Skeletal muscle cell (primary cell): ENCODE results near the gene B4GALNT2.
"Not testable (repeated sequence)": the region's sequence is repeated elsewhere in the genome, so short reads cannot be mapped to it uniquely, and the experiment has no call there.

ENCODE experiments used
- DNase-seq: peaks from one replicate; pipeline ENCODE4 v3.0.0-alpha.2; 2010; ENCODE audit warnings: low read depth
- H3K4me3 ChIP-seq: 2 replicates; pipeline ENCODE4 v1.5.1; 2011; ENCODE audit warnings: low read depth, mild to moderate bottlenecking, control low read depth, low read length, moderate library complexity

The B4GALNT2 gene, protein sequence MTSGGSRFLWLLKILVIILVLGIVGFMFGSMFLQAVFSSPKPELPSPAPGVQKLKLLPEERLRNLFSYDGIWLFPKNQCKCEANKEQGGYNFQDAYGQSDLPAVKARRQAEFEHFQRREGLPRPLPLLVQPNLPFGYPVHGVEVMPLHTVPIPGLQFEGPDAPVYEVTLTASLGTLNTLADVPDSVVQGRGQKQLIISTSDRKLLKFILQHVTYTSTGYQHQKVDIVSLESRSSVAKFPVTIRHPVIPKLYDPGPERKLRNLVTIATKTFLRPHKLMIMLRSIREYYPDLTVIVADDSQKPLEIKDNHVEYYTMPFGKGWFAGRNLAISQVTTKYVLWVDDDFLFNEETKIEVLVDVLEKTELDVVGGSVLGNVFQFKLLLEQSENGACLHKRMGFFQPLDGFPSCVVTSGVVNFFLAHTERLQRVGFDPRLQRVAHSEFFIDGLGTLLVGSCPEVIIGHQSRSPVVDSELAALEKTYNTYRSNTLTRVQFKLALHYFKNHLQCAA

DNA sequence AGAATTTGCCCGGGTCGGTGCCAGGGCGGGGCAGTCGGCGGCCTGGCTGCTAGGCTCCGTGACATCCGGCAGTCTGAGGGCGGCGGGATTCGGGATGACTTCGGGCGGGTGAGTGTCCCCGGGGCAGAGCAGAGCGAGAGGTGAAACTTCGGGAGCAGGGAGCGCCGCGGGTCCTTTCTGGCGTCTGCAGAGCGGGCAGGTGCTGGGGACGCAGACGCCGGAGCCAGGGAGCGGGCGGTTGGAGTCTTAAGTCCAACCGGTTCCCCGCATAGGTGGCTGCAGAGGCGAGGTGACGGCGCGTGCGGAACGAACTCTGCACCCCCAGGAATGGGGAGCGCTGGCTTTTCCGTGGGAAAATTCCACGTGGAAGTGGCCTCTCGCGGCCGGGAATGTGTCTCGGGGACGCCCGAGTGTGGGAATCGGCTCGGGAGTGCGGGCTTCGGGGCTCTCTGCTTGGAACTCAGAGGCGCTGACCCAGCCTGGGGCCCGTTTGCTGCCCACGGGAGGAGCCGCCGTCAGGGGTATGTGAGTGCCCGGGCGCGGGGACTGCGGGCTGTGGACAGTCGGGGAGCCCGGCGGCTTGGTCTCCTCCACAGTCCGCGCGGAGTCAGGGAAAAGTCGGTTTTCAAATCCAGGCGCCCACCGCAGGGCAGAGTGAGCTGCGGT lies at the start of gene B4GALNT2:
Gene B4GALNT2 (plus strand): TSS at position 71 of the 666 bp plus-strand sequence. CDS start 24 bp downstream, at position 95.
- DNase-seq, result no peak
- H3K4me3 ChIP-seq, result peak within 1 kb of the TSS; percentile 38

DNA sequence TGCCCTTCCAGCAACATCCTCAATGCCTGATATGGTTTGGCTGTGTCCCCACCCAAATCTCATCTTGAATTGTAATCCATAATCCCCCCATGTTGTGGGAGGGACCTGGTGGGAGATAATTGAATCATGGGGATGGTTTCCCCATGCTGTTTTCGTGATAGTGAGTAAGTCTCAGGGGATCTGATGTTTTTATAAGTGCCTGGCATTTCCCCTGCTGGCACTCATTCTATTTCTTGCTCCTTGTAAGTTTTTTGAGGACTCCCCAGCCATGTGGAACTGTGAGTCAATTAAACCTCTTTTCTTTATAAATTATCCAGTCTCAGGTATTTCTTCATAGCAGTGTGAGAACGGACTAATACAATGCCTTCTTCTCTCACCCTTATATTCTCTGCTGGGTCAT lies 47.5 kb upstream of the B4GALNT2 start:
- DNase-seq, H3K4me3 ChIP-seq: not testable (repeated sequence)

DNA sequence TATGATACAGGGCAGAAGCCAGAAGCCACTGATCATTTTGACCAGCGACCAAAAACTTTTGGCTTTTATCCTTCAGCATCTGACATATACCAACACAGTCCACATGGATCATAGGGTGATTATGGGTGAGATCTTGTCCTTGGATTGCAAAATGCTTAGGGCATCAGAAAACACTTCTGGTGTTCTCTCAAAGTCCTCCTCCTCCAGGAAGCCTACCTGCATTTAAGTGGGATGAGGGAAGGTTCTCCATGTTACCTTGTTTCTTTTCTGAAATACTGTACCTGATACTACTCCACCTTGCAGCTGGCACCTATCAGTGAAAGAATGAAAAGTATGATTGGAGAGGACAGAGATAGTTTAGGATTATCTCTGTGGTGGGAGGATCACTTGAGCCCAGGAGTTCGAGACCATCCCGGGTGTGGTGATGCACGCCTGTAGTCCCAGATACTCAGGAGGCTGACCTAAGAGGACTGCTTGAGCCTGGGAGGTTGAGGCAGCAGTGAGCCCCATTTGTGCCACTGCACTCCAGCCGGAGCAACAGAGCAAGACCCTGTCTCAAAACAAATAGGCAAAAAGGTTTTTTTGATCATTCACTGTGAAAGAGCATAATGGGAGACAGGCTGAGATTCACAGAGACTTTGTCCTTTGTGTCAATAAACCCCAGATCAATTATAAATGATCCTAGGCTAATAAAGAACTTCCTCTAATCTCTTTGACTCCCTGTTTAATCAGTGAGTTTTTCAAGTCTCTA lies 46.8 kb upstream of the B4GALNT2 start:
- no peak for DNase-seq

DNA sequence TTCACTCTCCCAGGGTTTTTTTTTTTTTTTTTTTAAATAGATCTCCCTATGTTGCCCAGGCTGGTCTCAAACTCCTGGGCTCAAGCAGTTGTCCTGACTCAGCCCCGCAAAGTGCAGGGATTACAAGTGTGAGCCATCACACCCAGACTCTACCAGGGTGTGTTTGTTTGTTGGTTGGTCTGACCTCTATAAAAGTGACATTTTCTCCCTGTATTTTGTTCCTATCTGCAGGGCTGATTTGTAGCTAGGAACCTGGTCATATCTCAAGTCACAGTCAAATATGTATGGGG lies 46.3 kb upstream of the B4GALNT2 start:
- H3K4me3 ChIP-seq, result no peak overlapping the region

More for the DNA sequence above, 46.8 kb upstream of the B4GALNT2 start:
- no peak overlapping the region for H3K4me3 ChIP-seq

DNA sequence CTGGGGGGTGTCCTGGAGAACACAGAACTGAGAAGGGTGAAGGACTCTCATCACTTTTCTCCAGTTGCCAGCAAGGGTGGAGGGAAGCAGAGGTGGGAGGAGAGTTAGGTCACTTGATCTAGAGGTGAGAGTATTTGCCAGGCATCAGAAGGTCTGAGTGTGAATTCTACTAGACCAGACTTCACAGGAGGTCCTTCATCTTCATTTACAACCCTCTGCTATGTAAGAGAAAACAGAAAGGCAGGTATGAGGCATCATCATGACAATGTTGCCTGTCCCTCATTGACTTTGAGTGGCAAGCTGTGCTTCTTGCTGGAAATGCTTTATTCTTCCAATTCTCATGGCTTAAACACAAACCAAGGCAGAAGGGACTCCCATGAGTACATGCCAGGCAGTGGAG lies 45.9 kb upstream of the B4GALNT2 start:
- no peak for DNase-seq
- no peak overlapping the region for H3K4me3 ChIP-seq

More for the DNA sequence above, 46.3 kb upstream of the B4GALNT2 start:
- DNase-seq, result no peak

DNA sequence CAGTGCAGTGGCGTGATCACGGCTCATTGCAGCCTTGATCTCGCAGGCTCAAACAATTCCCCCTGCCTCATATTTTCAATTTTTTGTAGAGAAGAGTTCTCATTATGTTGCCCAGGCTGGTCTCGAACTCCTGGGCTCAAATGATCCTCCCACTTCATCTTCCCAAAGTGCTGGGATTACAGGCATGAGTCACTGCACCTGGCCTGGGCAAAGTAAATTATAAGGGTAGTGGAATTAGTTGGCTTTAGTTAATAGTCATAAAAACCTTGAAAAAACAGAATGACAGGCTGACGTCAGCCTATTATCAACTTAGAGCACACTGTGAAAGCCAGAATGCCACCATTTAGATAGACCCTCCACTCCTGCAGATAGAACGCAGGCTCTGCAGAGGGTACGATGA lies 43.5 kb upstream of the B4GALNT2 start:
- no peak overlapping the region for H3K4me3 ChIP-seq
- no peak for DNase-seq

DNA sequence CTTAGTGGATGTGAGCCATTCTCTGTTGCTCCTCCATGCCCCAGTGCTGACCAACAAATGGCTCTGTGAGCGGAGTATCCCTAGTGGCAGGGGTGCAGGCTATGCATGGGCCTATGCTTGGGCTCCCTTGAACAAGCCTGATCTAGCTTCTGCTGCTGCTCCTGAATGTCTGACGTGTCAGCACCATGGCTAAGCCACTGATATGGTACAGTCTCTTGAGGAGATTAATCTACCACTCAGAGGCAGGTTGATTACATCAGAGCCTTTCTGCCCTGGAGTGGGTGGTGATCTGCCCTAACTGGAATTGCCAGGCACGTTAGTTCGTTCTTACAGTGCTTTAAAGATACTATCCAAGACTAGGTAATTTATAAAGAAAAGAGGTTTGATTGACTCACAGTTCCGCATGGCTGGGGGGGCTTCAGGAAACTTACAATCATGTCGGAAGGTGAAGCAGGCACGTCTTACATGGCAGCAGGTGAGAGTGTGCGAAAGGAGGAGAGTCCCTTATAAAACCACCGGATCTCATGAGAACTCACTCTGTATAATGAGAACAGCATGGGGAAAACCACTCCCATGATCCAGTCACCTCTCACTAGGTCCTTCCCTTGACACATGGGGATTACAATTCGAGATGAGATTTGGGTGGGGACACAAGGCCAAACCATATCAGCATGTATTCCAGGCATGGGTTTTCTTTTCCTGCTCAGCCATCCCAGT lies 41.5 kb upstream of the B4GALNT2 start:
- H3K4me3 ChIP-seq, result no peak overlapping the region
- DNase-seq, result no peak

DNA sequence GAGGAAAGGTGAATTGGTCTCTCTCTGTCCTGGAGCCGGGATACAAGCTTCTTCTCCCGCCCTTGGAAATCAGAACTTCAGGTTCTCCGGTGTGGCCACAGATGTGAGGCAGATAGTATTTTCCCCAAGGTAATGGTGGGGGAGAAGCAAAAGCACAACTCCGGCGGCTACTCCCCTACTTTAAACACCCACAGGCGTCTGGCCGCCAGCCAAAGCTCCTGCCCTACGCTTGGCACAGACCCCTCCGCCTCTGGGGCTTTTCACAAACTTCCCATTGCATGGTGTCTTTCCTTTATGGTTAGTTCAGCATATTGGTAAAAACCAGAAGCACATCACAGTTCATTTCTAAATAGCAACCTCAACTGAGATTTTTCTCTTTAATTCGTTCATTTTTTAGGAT lies 39.4 kb upstream of the B4GALNT2 start:
- H3K4me3 ChIP-seq, result no peak overlapping the region
- no peak for DNase-seq

DNA sequence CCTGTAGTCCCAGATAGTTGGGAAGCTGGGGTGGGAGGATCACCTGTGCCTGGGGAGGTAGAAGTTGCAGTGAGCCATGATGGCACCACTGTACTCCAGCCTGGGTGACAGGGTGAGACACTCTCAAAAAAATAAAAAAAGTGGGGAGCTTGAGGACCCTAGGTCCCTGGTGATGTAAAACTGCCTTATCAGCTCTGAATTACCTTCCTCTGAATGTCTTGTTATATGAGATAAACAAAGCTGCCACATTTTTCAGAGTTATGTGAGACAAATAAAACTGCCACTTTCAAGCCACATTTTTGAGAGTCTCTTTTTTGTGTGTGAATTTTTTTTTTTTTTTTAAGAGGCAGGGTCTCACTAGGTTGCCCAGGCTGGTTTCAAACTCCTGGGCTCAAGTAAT lies 32.0 kb upstream of the B4GALNT2 start:
- DNase-seq, result no peak

DNA sequence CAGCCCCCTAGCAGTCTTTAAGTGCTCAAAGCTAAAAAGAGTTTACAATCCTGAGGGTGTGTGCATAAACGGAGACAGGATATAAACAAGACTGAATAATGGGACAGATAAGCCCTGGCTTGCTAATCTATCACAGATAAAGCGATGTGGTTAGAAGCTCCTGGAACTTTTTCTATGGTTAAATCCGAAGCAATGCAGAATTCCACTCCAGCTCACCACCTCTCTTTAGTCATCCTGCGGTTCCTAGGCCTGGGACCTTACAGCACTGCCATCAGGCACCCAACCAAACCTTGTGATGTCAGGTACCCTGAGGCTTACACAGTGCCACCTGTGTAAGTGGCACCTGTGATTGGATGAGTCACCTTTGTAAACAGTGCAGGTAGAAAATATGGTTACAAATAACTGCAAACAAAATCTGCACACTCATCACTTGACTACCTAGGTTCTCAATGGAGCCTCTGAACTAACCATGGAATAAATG lies 31.5 kb upstream of the B4GALNT2 start:
- H3K4me3 ChIP-seq, result no peak overlapping the region
- no peak for DNase-seq

More for the DNA sequence above, 32.0 kb upstream of the B4GALNT2 start:
- H3K4me3 ChIP-seq, result no peak overlapping the region

DNA sequence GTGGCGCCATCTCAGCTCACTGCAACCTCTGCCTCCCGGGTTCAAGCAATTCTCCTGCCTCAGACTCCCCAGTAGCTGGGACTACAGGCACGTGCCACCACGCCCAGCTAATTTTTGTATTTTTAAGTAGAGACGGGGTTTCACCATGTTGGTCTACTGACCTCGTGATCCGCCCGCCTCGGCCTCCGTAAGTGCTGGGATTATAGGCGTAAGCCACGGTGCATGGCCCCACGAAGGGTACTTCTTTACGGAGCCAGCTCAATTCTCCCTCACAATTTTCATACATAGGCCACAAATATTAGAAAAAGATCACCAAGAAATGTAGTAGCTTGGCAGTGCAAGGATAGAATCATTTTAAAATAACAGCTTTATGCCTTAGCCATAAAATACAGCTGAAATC lies 29.2 kb upstream of the B4GALNT2 start:
- not testable (repeated sequence) for H3K4me3 ChIP-seq, DNase-seq

DNA sequence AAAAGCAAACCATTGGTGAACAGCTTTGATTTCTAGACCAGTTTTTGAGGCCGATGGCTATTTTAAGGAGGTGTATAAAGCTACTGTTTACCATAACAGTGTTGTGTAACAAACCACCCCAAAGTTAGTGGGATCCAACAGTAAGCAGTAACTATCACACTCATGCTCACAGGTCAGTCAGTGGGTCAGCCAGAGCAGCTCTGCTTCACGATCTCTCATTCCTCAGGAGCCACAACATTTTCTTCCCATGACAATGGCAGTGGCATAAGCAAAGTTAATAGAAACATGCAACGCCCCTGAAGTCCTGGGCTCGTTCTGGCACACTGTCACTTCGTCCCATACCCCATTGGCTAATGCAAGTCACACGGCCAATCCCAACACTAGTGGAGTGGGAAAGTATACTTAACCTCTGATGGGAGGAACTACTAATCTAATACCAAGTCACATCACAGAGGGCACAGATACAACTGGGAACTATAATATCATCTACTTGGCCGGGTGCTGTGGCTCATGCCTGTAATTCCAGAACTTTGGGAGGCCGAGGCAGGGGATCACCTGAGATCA lies 28.0 kb upstream of the B4GALNT2 start:
- no peak for DNase-seq

DNA sequence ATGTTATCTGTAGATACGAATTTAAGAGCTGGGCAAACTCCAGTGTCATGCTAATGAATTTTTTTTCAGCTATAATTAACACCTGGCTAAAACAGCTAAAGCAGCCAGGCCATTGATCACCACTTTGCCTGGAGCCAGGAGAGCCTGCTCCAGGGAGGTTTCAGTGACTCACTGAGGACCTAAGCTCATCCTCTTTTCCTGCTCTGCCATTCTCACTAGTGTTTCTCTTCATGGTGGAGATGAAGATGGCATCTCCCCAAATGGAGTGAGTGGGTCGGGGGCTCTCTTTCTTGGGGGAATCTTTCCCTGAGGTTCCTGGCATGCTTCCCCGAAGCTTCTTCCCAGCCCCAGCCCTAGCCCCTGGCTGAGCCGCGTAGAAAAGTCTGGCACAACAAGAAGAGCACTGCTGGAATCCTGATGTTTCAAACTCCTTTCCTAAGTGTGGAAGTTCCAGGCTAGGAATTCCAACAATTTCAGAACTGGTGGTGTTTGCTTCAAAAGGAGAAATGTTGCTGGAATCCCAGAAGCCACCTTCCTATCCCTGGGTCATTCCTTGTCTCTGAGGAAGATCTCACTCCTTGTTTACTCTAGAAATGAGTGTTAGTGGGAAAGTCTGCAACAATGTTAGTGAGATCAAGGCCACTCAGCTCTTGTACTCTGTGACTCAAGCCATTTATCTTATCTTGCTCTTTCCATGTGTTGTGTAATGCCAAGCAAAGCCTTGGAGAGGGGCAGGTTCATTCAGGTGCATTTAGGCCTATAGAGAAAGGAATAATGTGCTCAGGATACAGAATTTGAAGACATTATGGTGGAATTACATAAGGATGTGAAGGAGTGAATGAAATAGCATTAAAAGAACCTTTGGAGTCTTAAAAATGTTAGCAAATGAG lies 26.0 kb upstream of the B4GALNT2 start:
- no peak overlapping the region for H3K4me3 ChIP-seq
- DNase-seq, result no peak

More for the DNA sequence above, 28.0 kb upstream of the B4GALNT2 start:
- no peak overlapping the region for H3K4me3 ChIP-seq

DNA sequence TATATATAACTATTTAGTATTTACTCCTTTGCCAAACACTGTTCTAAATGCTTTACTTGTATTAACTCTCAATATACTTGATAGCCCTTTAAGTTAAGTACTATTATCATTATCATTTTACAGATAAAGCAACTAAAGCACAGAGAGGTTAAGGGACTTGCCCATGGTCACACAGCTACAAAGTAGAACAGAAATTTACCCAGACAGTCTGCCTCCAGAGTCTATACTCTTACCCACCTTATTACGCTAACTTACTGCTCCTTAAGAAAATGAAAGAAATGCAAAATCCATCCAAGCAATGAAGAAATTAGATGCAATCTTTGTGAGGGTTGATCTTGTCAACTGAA lies 25.4 kb upstream of the B4GALNT2 start:
- DNase-seq, result no peak
- H3K4me3 ChIP-seq, result no peak overlapping the region

DNA sequence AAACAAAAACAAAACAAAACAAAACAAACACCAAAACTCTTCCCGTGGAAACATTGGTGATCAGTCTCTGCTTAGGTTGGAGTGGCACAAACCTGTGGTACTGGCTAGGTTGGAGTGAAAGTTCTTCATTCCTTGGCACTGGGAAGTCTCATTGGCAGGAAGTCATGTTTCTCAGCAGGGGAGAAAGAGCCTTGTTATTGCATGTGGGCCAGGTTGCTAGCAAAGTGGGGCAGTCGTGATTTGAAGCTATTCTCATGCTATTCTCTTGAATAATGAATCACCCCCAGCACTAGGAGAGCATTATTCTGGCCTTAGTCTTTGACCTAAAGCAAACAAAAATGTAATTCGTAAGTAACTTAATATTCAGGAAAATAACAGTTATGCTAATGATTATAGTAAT lies 24.3 kb upstream of the B4GALNT2 start:
- DNase-seq, result peak; percentile 36
- no peak overlapping the region for H3K4me3 ChIP-seq

DNA sequence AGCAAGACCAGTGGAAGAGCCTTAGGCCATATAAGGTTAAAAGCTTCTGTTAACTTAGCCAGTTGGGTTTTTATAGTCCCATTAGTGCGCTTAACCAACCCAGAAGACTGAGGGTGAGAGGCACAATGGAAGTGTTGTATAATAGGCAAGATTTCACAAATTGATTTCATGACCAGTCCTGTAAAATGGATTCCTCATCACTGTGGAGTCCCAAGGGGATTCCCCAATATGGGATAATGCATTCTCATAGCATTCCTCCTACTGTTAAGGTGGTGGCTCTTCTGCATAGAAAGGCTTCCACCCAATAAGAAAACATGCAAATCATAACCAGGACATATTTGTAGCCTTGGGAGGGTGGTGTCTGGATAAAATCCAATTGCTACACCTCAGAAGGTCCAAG lies 22.1 kb upstream of the B4GALNT2 start:
- H3K4me3 ChIP-seq, result no peak overlapping the region
- DNase-seq, result no peak

DNA sequence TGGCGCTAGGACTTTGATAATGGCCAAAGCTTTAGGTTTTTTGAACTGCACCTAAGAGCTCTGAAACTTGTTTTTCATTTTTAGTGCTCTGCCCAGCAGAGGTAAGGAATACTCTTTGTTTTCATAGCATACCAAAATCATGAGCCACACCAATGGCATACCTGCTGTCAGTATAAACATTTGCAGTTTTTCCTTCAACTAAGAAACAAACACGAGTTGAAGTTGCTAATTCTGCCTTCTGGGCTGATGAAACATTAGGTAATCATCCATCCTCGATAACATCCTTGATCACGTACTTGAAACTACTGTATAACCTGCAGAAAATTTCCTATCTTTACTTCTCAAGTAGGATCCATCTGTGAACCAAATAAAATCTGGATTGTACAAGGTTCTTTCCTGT lies 20.6 kb upstream of the B4GALNT2 start:
- H3K4me3 ChIP-seq, result no peak overlapping the region

DNA sequence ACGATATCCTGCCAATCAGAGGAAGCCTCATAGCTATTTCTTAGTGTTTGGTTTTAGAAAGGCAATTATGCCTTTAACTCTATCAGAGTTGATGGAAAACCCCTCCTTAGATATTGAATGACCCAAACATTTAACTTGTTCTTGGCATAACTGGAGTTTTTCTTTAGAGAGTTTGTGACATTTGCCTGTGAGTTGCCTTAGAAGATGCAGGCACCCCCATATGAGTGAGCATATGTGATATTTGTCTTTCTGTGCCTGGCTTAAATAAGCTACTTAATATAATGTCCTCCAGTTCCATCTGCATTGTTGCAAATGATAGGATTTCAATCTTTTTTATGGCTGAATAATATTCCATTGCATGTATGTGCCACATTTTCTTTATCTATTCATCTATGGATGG lies 19.6 kb upstream of the B4GALNT2 start:
- DNase-seq, result no peak
- no peak overlapping the region for H3K4me3 ChIP-seq

More for the DNA sequence above, 20.6 kb upstream of the B4GALNT2 start:
- DNase-seq, result no peak
